ENCODE results near the gene OAS2.
A peak's percentile ranks its signal among the peaks of the same experiment; 100 is the strongest.

The OAS2 gene

GRCh38 chr12:113030875-113031525 lies 52.7 kb downstream of the OAS2 start:
- H3K4me3 Mint-ChIP-seq, result no peak overlapping the region
- CTCF ChIA-PET, result interaction anchor here (2.9 kb wide), 1 partner anchor 38 kb away, joined by 11 read pairs; no protein-coding TSS in a partner anchor
- no peaks in the 10 kb centered on the region for H3K9me3 Mint-ChIP-seq
- no peak overlapping the region for H3K27ac Mint-ChIP-seq
- no peak for DNase-seq
- peaks cover 21% of the 10 kb centered on the region for H3K27me3 Mint-ChIP-seq
- H3K36me3 Mint-ChIP-seq, result no peaks in the 10 kb centered on the region
- no peaks in the 10 kb centered on the region for H3K4me1 Mint-ChIP-seq

DNA sequence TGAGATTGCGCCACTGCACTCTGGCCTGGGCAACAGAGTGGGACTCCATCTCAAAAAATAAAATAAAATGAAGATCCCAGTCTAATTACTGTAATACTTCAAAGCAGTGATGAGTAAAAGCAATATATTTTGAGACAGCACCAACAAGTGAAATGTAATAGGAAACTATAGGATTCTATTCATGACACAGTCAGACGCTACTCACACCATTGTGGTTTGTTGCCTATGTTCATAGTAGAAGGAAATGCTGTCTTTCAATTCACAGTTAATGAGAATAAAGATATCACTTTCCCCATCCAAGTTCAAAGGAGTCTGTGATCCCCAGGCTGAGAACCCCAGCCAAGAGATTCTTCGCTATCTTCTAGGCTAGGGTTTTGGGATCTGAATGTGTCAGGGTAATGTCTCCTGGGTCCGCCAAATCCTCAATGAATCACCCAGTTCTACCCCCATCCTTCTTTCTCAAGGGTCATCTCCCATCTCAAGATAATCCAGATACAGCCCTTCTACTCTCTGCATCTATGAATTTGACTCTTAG lies 61.7 kb downstream of the OAS2 start:
- Mint-ChIP-seq H3K4me3 (no peak overlapping the region), H3K9me3 (no peaks in the 10 kb centered on the region), H3K27me3 (peaks cover 29% of the 10 kb centered on the region), H3K27ac (no peak overlapping the region), H3K36me3 (no peaks in the 10 kb centered on the region), H3K4me1 (no peaks in the 10 kb centered on the region)
- DNase-seq, result no peak
- CTCF ChIA-PET, result interaction anchor here (1.1 to 1.9 kb wide), 2 partner anchors 58 to 133 kb away, joined by 3 to 5 read pairs; no protein-coding TSS in a partner anchor

DNA sequence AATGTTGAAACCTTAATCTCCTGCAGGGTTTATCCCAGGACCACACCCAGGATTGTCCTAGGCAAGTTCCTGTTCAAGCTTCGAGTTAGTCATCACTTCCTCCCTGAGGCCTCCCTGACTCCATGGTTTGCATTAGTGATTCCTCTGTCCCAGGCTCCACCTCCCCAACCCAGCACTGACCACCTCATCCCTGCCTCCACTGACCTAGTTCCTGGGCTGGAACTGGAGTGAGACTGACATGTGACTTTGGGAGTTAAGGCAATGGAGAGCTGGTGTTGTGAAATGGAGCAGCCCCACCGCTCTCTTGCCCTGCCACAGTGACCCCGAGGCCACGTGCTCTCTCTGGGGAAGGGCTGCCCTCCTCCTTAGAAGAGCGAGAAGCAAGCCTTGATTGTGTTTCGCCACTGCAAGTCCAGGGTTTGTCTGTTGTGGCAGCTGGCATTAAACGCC lies 62.4 kb downstream of the OAS2 start:
- no peaks in the 10 kb centered on the region for H3K36me3 Mint-ChIP-seq
- no peaks in the 10 kb centered on the region for H3K9me3 Mint-ChIP-seq
- DNase-seq, result no peak
- H3K4me1 Mint-ChIP-seq, result no peaks in the 10 kb centered on the region
- no peak overlapping the region for H3K27ac Mint-ChIP-seq
- CTCF ChIA-PET, result interaction anchor here (0.8 to 1.9 kb wide), 3 partner anchors 20 to 132 kb away, joined by 3 to 5 read pairs (median 3); no protein-coding TSS in a partner anchor
- H3K27me3 Mint-ChIP-seq, result peaks cover 30% of the 10 kb centered on the region
- H3K4me3 Mint-ChIP-seq, result no peak overlapping the region

- DNase-seq, result no peak
- no peak overlapping the region for H3K4me3 Mint-ChIP-seq
- peaks cover 30% of the 10 kb centered on the region for H3K27me3 Mint-ChIP-seq
- CTCF ChIA-PET, result interaction anchor here (0.8 to 1.9 kb wide), 2 partner anchors 21 to 57 kb away, joined by 3 to 5 read pairs; no protein-coding TSS in a partner anchor
- no peak overlapping the region for H3K27ac Mint-ChIP-seq
- H3K9me3 Mint-ChIP-seq, result no peaks in the 10 kb centered on the region
- no peaks in the 10 kb centered on the region for H3K36me3 Mint-ChIP-seq
- H3K4me1 Mint-ChIP-seq, result no peaks in the 10 kb centered on the region
Observed at GRCh38 chr12:113041560-113041959, 63.2 kb downstream of the OAS2 start.

- no peak overlapping the region for H3K27ac Mint-ChIP-seq
- DNase-seq, result no peak
- no peaks in the 10 kb centered on the region for H3K36me3 Mint-ChIP-seq
- no peaks in the 10 kb centered on the region for H3K4me1 Mint-ChIP-seq
- H3K27me3 Mint-ChIP-seq, result peaks cover 36% of the 10 kb centered on the region
- H3K4me3 Mint-ChIP-seq, result no peak overlapping the region
- CTCF ChIA-PET, result no interaction called here
- H3K9me3 Mint-ChIP-seq, result no peaks in the 10 kb centered on the region
Observed at GRCh38 chr12:113043240-113043639, 64.9 kb downstream of the OAS2 start.

DNA sequence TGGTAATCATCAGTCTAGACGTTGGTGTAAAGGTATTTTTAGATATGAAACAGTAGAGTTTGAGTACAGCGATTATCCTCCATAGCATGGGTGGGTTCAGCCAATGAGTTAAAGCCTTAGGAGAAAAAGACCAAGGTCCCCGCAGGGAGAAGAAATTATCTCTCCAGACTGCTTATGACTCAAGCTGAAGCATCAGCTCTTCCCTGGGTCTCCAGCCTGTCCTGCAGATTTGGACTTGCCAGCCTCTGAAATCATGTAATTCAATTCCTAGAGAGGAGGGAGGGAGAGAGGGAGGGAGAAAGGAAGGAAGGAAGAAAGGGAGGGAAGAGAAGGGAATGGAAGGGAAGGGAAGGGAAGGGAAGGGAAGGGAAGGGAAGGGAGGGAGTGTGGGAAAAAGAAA lies 66.2 kb downstream of the OAS2 start:
- DNase-seq, result no peak
- no peak overlapping the region for H3K4me3 Mint-ChIP-seq
- CTCF ChIA-PET, result interaction anchor here (1.1 to 1.8 kb wide), 2 partner anchors 51 to 108 kb away, joined by 3 to 6 read pairs; no protein-coding TSS in a partner anchor
- H3K9me3 Mint-ChIP-seq, result no peaks in the 10 kb centered on the region
- peaks cover 32% of the 10 kb centered on the region for H3K27me3 Mint-ChIP-seq
- no peaks in the 10 kb centered on the region for H3K4me1 Mint-ChIP-seq
- no peak overlapping the region for H3K27ac Mint-ChIP-seq
- H3K36me3 Mint-ChIP-seq, result no peaks in the 10 kb centered on the region

GRCh38 chr12:113048716-113049127 lies 70.4 kb downstream of the OAS2 start:
- DNase-seq, result peak; percentile 71
- Mint-ChIP-seq H3K27me3 (peaks cover 33% of the 10 kb centered on the region), H3K9me3 (no peaks in the 10 kb centered on the region), H3K4me1 (no peaks in the 10 kb centered on the region), H3K27ac (no peak overlapping the region), H3K36me3 (no peaks in the 10 kb centered on the region), H3K4me3 (no peak overlapping the region)
- CTCF ChIA-PET, result interaction anchor here (0.7 to 3.2 kb wide), 22 partner anchors 11 to 284 kb away, joined by 3 to 33 read pairs (median 4); no protein-coding TSS in a partner anchor

DNA sequence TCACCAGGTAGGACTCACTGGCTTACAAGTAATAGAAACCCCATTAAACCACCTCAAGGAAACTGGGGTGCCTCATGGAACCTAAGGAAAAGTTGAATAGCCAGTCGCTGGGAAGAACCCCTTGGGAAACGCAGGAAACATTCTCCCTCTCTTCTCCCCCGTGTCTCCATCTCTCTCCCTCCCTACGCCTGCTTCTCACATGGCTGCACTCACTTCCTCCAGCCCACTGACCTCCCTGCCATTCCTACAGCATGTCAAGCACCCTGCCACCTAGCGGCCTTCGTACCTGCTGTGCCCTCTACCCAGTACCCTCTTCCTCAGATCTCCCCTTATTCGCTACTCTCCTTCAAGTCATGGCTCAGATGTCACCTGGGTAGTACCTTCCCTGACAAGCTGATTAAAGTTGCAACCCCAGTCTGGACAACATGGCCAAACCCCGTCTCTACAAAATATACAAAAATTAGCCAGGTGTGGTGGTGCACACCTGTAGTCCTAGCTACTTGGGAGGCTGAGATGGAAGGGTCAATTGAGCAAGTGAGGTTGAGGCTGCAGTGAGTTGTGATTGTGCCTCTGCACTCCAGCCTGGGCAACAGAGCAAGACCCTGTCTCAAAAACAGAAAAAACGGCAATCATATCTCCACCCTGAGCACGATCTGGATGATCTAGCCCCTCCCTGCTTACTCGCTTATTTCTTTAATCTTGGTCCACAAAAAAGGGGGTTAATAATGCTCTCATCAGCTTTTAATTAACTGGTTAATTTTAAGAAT lies 71.8 kb downstream of the OAS2 start:
- no peaks in the 10 kb centered on the region for H3K9me3 Mint-ChIP-seq
- no peak for DNase-seq
- H3K27me3 Mint-ChIP-seq, result peaks cover 30% of the 10 kb centered on the region
- H3K27ac Mint-ChIP-seq, result no peak overlapping the region
- CTCF ChIA-PET, result interaction anchor here (0.6 to 3.2 kb wide), 12 partner anchors 38 to 124 kb away, joined by 3 to 33 read pairs (median 4); no protein-coding TSS in a partner anchor
- H3K36me3 Mint-ChIP-seq, result no peaks in the 10 kb centered on the region
- H3K4me3 Mint-ChIP-seq, result no peak overlapping the region
- no peaks in the 10 kb centered on the region for H3K4me1 Mint-ChIP-seq

- H3K27me3 Mint-ChIP-seq, result peaks cover 36% of the 10 kb centered on the region
- H3K27ac Mint-ChIP-seq, result no peak overlapping the region
- CTCF ChIA-PET, result interaction anchor here (0.6 to 3.2 kb wide), 6 partner anchors 48 to 127 kb away, joined by 3 to 33 read pairs (median 4); no protein-coding TSS in a partner anchor
- H3K4me3 Mint-ChIP-seq, result no peak overlapping the region
- DNase-seq, result no peak
- H3K36me3 Mint-ChIP-seq, result no peaks in the 10 kb centered on the region
- no peaks in the 10 kb centered on the region for H3K4me1 Mint-ChIP-seq
- no peaks in the 10 kb centered on the region for H3K9me3 Mint-ChIP-seq
Observed at GRCh38 chr12:113050795-113051194, 72.5 kb downstream of the OAS2 start.

GRCh38 chr12:113051759-113052158 lies 73.4 kb downstream of the OAS2 start:
- H3K27me3 Mint-ChIP-seq, result peaks cover 44% of the 10 kb centered on the region
- no peak overlapping the region for H3K27ac Mint-ChIP-seq

GRCh38 chr12:113052326-113052725 lies 74.0 kb downstream of the OAS2 start:
- Mint-ChIP-seq H3K4me1 (peaks cover 4% of the 10 kb centered on the region), H3K27ac (no peak overlapping the region), H3K36me3 (no peaks in the 10 kb centered on the region), H3K4me3 (no peak overlapping the region), H3K9me3 (no peaks in the 10 kb centered on the region), H3K27me3 (peaks cover 47% of the 10 kb centered on the region)
- CTCF ChIA-PET, result no interaction called here
- DNase-seq, result no peak

More at GRCh38 chr12:113051759-113052158, 73.4 kb downstream of the OAS2 start:
- no peaks in the 10 kb centered on the region for H3K36me3 Mint-ChIP-seq
- CTCF ChIA-PET, result interaction anchor here (1.1 to 1.2 kb wide), 2 partner anchors 15 to 123 kb away, joined by 3 to 4 read pairs; no protein-coding TSS in a partner anchor
- H3K4me3 Mint-ChIP-seq, result no peak overlapping the region
- no peak for DNase-seq
- no peaks in the 10 kb centered on the region for H3K9me3 Mint-ChIP-seq
- peaks cover 4% of the 10 kb centered on the region for H3K4me1 Mint-ChIP-seq

DNA sequence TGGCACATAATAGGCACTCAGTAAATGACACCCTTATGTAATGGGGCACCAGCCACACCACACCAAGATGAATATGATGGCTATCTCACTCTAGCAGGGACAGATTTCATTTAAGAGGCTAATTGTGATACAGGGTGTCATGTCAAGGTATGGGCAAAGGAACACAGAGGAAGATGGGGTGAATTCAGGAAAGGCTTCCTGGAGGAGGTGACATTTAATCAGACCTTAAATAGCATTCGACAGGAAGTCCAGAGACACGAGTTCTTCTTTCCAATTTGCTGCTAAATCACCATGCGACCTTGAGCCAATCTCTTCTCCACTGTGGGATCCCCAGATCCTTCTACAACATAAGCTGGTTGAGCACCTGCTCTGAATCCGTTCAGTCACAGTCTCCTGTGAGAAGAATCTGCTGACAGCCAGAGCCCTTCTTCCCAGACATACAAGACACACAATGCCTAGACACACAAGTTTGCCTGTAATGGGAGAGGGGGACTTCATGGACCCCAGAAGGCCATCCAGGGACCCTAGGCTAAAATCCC lies 76.7 kb downstream of the OAS2 start:
- H3K27me3 Mint-ChIP-seq, result peaks cover 49% of the 10 kb centered on the region
- CTCF ChIA-PET, result no interaction called here
- peaks cover 4% of the 10 kb centered on the region for H3K4me1 Mint-ChIP-seq
- no peak overlapping the region for H3K27ac Mint-ChIP-seq
- no peaks in the 10 kb centered on the region for H3K9me3 Mint-ChIP-seq
- H3K4me3 Mint-ChIP-seq, result no peak overlapping the region
- no peaks in the 10 kb centered on the region for H3K36me3 Mint-ChIP-seq
- no peak for DNase-seq

- Mint-ChIP-seq H3K27me3 (peaks cover 47% of the 10 kb centered on the region), H3K4me1 (peaks cover 4% of the 10 kb centered on the region), H3K9me3 (no peaks in the 10 kb centered on the region), H3K4me3 (peak overlapping the region; percentile 52), H3K27ac (no peak overlapping the region), H3K36me3 (no peaks in the 10 kb centered on the region)
- no peak for DNase-seq
- CTCF ChIA-PET, result no interaction called here
Observed at GRCh38 chr12:113055594-113056380, 77.5 kb downstream of the OAS2 start.

DNA sequence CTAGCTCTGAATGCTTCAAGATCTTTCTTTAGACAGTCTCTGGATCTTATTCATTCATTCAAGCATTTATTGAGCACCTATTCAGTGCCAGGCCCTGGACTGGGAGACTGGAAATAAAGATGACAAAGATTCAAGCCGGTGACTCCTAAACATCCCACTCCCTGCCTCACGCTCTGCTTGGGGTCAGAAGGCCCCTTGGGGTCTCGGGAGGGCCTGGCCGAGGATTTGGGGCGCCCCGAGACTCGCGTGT lies 78.0 kb downstream of the OAS2 start:
- H3K27me3 Mint-ChIP-seq, result peaks cover 47% of the 10 kb centered on the region
- CTCF ChIA-PET, result no interaction called here
- peaks cover 4% of the 10 kb centered on the region for H3K4me1 Mint-ChIP-seq
- H3K4me3 Mint-ChIP-seq, result peak overlapping the region; percentile 52
- no peaks in the 10 kb centered on the region for H3K36me3 Mint-ChIP-seq
- no peaks in the 10 kb centered on the region for H3K9me3 Mint-ChIP-seq
- no peak for DNase-seq
- no peak overlapping the region for H3K27ac Mint-ChIP-seq
